Epithelial cell of esophagus (primary cell): ENCODE results near the gene RSF1.

Source experiments
- DNase-seq: peaks from one replicate; pipeline ENCODE4 v3.0.0; 2010; ENCODE audit warnings: low read depth
- H3K4me3 ChIP-seq: 2 replicates; pipeline ENCODE4 v1.5.1; 2011; ENCODE audit warnings: mild to moderate bottlenecking, low read length, control low read depth
- CTCF ChIP-seq: IDR thresholded peaks from 2 replicates; pipeline ENCODE4 v1.5.1; 2011; ENCODE audit warnings: low read depth, mild to moderate bottlenecking, low read length, control low read depth, inconsistent platforms; ENCODE audit not compliant: insufficient read depth; ENCODE audit errors: missing control alignments

Gene RSF1

GRCh38 chr11:77801477-77801876 lies 19.0 kb downstream of the RSF1 start:
- no peak for TF ChIP-seq CTCF
- no peak for DNase-seq
- H3K4me3 ChIP-seq: no peak overlapping the region

GRCh38 chr11:77800449-77800848 lies 20.1 kb downstream of the RSF1 start:
- DNase-seq: no peak
- TF ChIP-seq CTCF: no peak
- no peak overlapping the region for H3K4me3 ChIP-seq

- TF ChIP-seq CTCF: no peak
- no peak for DNase-seq
- H3K4me3 ChIP-seq: no peak overlapping the region
Observed at GRCh38 chr11:77799338-77799737, 21.2 kb downstream of the RSF1 start.

- TF ChIP-seq CTCF: no peak
- H3K4me3 ChIP-seq: no peak overlapping the region
- DNase-seq: no peak
Observed at GRCh38 chr11:77793972-77794371, 26.6 kb downstream of the RSF1 start.

- H3K4me3 ChIP-seq: no peak overlapping the region
- no peak for DNase-seq
- TF ChIP-seq CTCF: no peak
Observed at GRCh38 chr11:77791301-77791700, 29.2 kb downstream of the RSF1 start.

- no peak for DNase-seq
- TF ChIP-seq CTCF: no peak
- H3K4me3 ChIP-seq: no peak overlapping the region
Observed at GRCh38 chr11:77789731-77790476, 30.6 kb downstream of the RSF1 start.
